ENCODE measurements around the gene ZNF524. TPM values are rescaled to one million over a fixed set of nuclear protein-coding genes. Genes with fewer than 3 reads are reported as not detected.

ZNF524 gene
- total RNA-seq, 4 donors from 2014 or later = 23.1 to 35.0 (median 27.0) TPM

- H3K4me1 ChIP-seq = peaks cover 0 to 24% (median 4%) of the 10 kb centered on the region in 4 donors
- 50 to 53% methylated on average over 13 of the region's 13 CpGs for WGBS, 2 donors
- DNase-seq (ENCODE audit: low spot score in 2 of 2) = no peak
- no peak overlapping the region for H3K4me3 ChIP-seq
- no peak for TF ChIP-seq EP300 (IDR thresholded peaks at IDR 0.05)
- TF ChIP-seq CTCF (IDR thresholded peaks at IDR 0.05) = no peak
- TF ChIP-seq POLR2A (IDR thresholded peaks at IDR 0.05) = no peak
- H3K9me3 ChIP-seq = no peaks in the 10 kb centered on the region
- peak overlapping the region in 1 of 4 donors; percentile 19 for H3K27ac ChIP-seq
- peaks cover 0 to 16% of the 10 kb centered on the region in 2 donors for H3K27me3 ChIP-seq
- H3K36me3 ChIP-seq = no peaks in the 10 kb centered on the region
Observed at GRCh38 chr19:55553217-55554182, 46.6 kb upstream of the ZNF524 start.

- 82 to 85% methylated on average over 9 of the region's 9 CpGs for WGBS, 2 donors
- TF ChIP-seq CTCF (IDR thresholded peaks at IDR 0.05) = no peak
- no peak for TF ChIP-seq POLR2A (IDR thresholded peaks at IDR 0.05)
- TF ChIP-seq EP300 (IDR thresholded peaks at IDR 0.05) = no peak
- H3K27me3 ChIP-seq = peaks cover 0 to 10% of the 10 kb centered on the region in 2 donors
Observed at GRCh38 chr19:55554302-55554701, 45.8 kb upstream of the ZNF524 start.

GRCh38 chr19:55554741-55555152 is 45.3 kb upstream of the ZNF524 start:
- peaks cover 0 to 21% (median 4%) of the 10 kb centered on the region in 4 donors for H3K4me1 ChIP-seq
- H3K27me3 ChIP-seq = peaks cover 0 to 5% of the 10 kb centered on the region in 2 donors
- WGBS, 2 donors = 57 to 66% methylated on average over 8 of the region's 8 CpGs
- no peak overlapping the region for H3K4me3 ChIP-seq
- no peak for TF ChIP-seq POLR2A (IDR thresholded peaks at IDR 0.05)
- TF ChIP-seq EP300 (IDR thresholded peaks at IDR 0.05) = no peak
- no peak for TF ChIP-seq CTCF (IDR thresholded peaks at IDR 0.05)
- H3K27ac ChIP-seq = no peak overlapping the region
- no peak for DNase-seq (ENCODE audit: low spot score in 2 of 2)
- no peaks in the 10 kb centered on the region for H3K9me3 ChIP-seq
- no peaks in the 10 kb centered on the region for H3K36me3 ChIP-seq

More at GRCh38 chr19:55554302-55554701, 45.8 kb upstream of the ZNF524 start:
- no peak overlapping the region for H3K4me3 ChIP-seq
- no peak for DNase-seq (ENCODE audit: low spot score in 2 of 2)
- no peak overlapping the region for H3K27ac ChIP-seq
- H3K36me3 ChIP-seq = no peaks in the 10 kb centered on the region
- H3K9me3 ChIP-seq = no peaks in the 10 kb centered on the region
- H3K4me1 ChIP-seq = peaks cover 0 to 24% (median 4%) of the 10 kb centered on the region in 4 donors

GRCh38 chr19:55559684-55560083 is 40.4 kb upstream of the ZNF524 start:
- no peak for DNase-seq (ENCODE audit: low spot score in 2 of 2)
- 80 to 85% methylated on average over 9 of the region's 9 CpGs for WGBS, 2 donors
- Histone ChIP-seq H3K9me3 (peaks cover 0 to 4% (median 0%) of the 10 kb centered on the region in 4 donors), H3K27ac (no peak overlapping the region), H3K36me3 (no peaks in the 10 kb centered on the region), H3K4me1 (no peaks in the 10 kb centered on the region), H3K4me3 (no peak overlapping the region), H3K27me3 (peaks cover 0 to 9% of the 10 kb centered on the region in 2 donors)
- no peak for TF ChIP-seq POLR2A (IDR thresholded peaks at IDR 0.05)
- TF ChIP-seq EP300 (IDR thresholded peaks at IDR 0.05) = no peak
- no peak for TF ChIP-seq CTCF (IDR thresholded peaks at IDR 0.05)

GRCh38 chr19:55563261-55563690 is 36.8 kb upstream of the ZNF524 start:
- no peak overlapping the region for H3K27ac ChIP-seq
- no peaks in the 10 kb centered on the region for H3K4me1 ChIP-seq
- H3K4me3 ChIP-seq = no peak overlapping the region
- peaks cover 0 to 20% of the 10 kb centered on the region in 2 donors for H3K27me3 ChIP-seq
- TF ChIP-seq EP300 (IDR thresholded peaks at IDR 0.05) (no peak), POLR2A (IDR thresholded peaks at IDR 0.05) (no peak), CTCF (IDR thresholded peaks at IDR 0.05) (no peak)
- no peak for DNase-seq (ENCODE audit: low spot score in 2 of 2)
- H3K36me3 ChIP-seq = no peaks in the 10 kb centered on the region
- WGBS, 2 donors = 38 to 39% methylated on average over 12 of the region's 12 CpGs
- peaks cover 0 to 4% (median 0%) of the 10 kb centered on the region in 4 donors for H3K9me3 ChIP-seq

Measured in tibial nerve (tissue), 4 donors.